Uterus (tissue), 4 donors: Measurements from ENCODE around the gene GTF3C4. TPM values are rescaled to one million over a fixed set of nuclear protein-coding genes. Genes with fewer than 3 reads are reported as not detected.

Experiments
- DNase-seq, 2 donors: peaks; one replicate each; pipeline ENCODE4 v3.0.0-alpha.2; 2019 to 2020
- H3K27ac ChIP-seq, 2 donors: fragments of 200-600 bp; sonication (generic); 1 replicate in 1 of 2; 2 replicates in 1 of 2; pipeline ENCODE4 v1.5.1; 2016 to 2018
- H3K27me3 ChIP-seq, 2 donors: fragments of 200-600 bp; sonication (generic); one replicate each; pipeline ENCODE4 v1.5.1; 2018 to 2019; ENCODE audit warnings: control low read depth in 1 of 2
- H3K36me3 ChIP-seq, 2 donors: fragments of 200-600 bp; sonication (generic); one replicate each; pipeline ENCODE4 v1.5.1; 2019; ENCODE audit warnings: control low read depth in 1 of 2
- H3K4me1 ChIP-seq, 2 donors: fragments of 200-600 bp; sonication (generic); one replicate each; pipeline ENCODE4 v1.5.1; 2018 to 2019; ENCODE audit warnings: control low read depth in 1 of 2
- H3K4me3 ChIP-seq, 2 donors: fragments of 200-600 bp; sonication (generic); 1 replicate in 1 of 2; 2 replicates in 1 of 2; pipeline ENCODE4 v1.5.1; 2018 to 2019; ENCODE audit warnings: mild to moderate bottlenecking in 1 of 2
- H3K9me3 ChIP-seq, 2 donors: fragments of 200-600 bp; sonication (generic); one replicate each; pipeline ENCODE4 v1.5.1; 2019; ENCODE audit warnings: control low read depth in 1 of 2
- POLR2A ChIP-seq, 2 donors: fragments of 450-650 bp; IDR thresholded peaks; one replicate each; pipeline ENCODE4 v1.6.1; 2016; ENCODE audit warnings: antibody characterized with exemption in 2 of 2, mild to moderate bottlenecking in 1 of 2, moderate library complexity in 1 of 2
- intact Hi-C: fragments of 100-400 bp; cut with DNase I; formaldehyde crosslinking; loops from one replicate; pipeline ENCODE4 v1.15.1; 2023; ENCODE audit warnings: low total_unique reads
- total RNA-seq, 4 donors: library from RNA; depleted of rRNA in 3 of 4; stranded (reverse); fragments of >200 nt in 3 of 4; gene quantifications; one replicate each; pipeline versions ENCODE4 v1.1.0 to v1.2.4, GENCODE V29; 2014 to 2023
- TF ChIP-seq, protein P1 (sequence below), 4 experiments: fragments of 200-600 bp in 2 of 4; fragments of 450-650 bp in 2 of 4; sonication (generic) in 2 of 4; IDR thresholded peaks; one replicate each; pipeline ENCODE4 v1.5.1; 2016 to 2019; ENCODE audit warnings: antibody characterized with exemption in 4 of 4, mild to moderate bottlenecking in 2 of 4, moderate library complexity in 1 of 4
- donor health status: DM: yes; HTN: yes; CAD: no.

GTF3C4 gene
- total RNA-seq, 4 donors from 2014 or later: 3.2 to 27.8 (median 10.5) TPM

DNA sequence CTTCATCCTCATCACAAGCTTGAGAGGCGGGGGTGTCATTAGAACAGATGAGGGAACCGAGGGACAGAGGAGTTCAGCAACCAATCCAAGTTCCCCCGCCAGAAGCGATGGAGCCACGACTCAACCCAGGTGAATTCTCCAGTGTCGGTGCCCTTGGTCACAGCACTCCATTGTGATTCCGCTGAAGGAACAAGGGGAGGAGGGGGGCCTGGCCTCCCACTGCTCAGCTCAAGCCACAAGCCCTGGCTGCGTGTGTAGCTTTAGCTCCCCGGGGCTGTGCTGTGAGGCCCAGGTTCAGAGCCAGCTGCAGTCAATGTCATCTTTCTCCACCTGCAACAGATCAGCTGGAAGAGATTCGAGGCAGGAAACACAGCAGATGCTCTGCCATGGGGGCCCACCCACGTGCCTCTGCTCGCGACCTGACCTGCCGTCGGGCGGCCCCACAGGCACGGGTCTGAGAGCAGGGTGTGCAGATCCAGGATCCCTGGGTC, 72.6 kb downstream of the GTF3C4 start:
- Histone ChIP-seq H3K9me3 (no peaks in the 10 kb centered on the region), H3K27me3 (peaks cover 0 to 31% of the 10 kb centered on the region in 2 donors), H3K4me1 (no peaks in the 10 kb centered on the region), H3K27ac (no peak overlapping the region), H3K4me3 (no peak overlapping the region), H3K36me3 (no peaks in the 10 kb centered on the region)
- DNase-seq: no peak
- intact Hi-C loops: no loop called here
- TF ChIP-seq, protein P1, sequence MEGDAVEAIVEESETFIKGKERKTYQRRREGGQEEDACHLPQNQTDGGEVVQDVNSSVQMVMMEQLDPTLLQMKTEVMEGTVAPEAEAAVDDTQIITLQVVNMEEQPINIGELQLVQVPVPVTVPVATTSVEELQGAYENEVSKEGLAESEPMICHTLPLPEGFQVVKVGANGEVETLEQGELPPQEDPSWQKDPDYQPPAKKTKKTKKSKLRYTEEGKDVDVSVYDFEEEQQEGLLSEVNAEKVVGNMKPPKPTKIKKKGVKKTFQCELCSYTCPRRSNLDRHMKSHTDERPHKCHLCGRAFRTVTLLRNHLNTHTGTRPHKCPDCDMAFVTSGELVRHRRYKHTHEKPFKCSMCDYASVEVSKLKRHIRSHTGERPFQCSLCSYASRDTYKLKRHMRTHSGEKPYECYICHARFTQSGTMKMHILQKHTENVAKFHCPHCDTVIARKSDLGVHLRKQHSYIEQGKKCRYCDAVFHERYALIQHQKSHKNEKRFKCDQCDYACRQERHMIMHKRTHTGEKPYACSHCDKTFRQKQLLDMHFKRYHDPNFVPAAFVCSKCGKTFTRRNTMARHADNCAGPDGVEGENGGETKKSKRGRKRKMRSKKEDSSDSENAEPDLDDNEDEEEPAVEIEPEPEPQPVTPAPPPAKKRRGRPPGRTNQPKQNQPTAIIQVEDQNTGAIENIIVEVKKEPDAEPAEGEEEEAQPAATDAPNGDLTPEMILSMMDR (IDR thresholded peaks at IDR 0.05): no peak
- no peak for TF ChIP-seq POLR2A (IDR thresholded peaks at IDR 0.05)

DNA sequence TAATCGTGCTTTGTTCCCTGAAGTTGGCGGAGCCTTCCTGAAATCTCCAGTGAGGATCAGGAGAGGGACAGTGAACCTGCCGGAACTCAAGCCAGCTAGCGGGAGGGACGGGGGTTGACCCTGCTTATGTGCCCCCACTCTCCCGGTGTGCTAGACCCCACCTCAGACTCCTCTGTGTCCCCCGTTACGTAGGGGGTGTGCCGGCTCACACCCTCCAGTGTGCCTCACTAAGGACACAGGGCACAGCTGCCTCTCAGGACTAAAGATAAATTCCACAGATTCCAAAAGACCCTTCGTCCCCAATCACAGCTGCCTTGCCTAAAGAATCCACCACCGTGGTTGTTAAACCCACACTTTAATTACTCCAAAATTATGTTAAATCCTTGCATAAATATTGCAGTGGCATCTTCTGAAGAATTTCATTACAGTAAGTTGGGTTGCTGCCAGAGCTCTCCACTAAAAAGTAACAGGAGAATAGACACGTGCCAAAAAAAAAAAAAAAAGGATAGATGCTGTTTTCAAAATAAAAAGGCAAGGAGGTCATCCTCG, 73.7 kb downstream of the GTF3C4 start:
- DNase-seq: no peak
- intact Hi-C loops: no loop called here
- Histone ChIP-seq H3K9me3 (no peaks in the 10 kb centered on the region), H3K36me3 (no peaks in the 10 kb centered on the region), H3K27me3 (peaks cover 0 to 31% of the 10 kb centered on the region in 2 donors), H3K4me3 (no peak overlapping the region), H3K27ac (no peak overlapping the region), H3K4me1 (no peaks in the 10 kb centered on the region)
- no peak for TF ChIP-seq POLR2A (IDR thresholded peaks at IDR 0.05)
- TF ChIP-seq, protein P1 (IDR thresholded peaks at IDR 0.05): no peak

Other genes with a start within 250 kb of the GTF3C4 start
- gene BARHL1, start 87.9 kb upstream of the GTF3C4 start, total RNA-seq: not detected
- 10 to 100 TPM in 2 of 4 donors, 1 to 10 TPM in 2; 5.9 to 17.7 (median 10.5) TPM for gene DDX31, start 481 bp upstream of the GTF3C4 start, total RNA-seq
- gene AK8, start 207.8 kb downstream of the GTF3C4 start, total RNA-seq: 1 to 10 TPM in 1 of 4 donors, under 1 TPM in 1, not detected in 2; 0.61 to 1.9 TPM
- gene SPACA9, start 208.4 kb downstream of the GTF3C4 start, total RNA-seq: 1 to 10 TPM in 3 of 4 donors, under 1 TPM in 1; 0.26 to 7.0 (median 2.4) TPM